Parathyroid adenoma (tissue), 2 donors: ENCODE measurements around the gene HIGD1A.

ENCODE experiments used
- H2AFZ ChIP-seq: fragments of 300-600 bp; sonication (generic); one replicate; pipeline ENCODE4 v1.7.0; 2017; ENCODE audit warnings: antibody characterized with exemption, mild to moderate bottlenecking
- H3K27ac ChIP-seq: fragments of 300-600 bp; sonication (generic); one replicate; pipeline ENCODE4 v1.7.0; 2017
- H3K27me3 ChIP-seq: fragments of 300-600 bp; sonication (generic); one replicate; pipeline ENCODE4 v1.7.0; 2017; ENCODE audit warnings: low read length; ENCODE audit not compliant: control insufficient read depth, insufficient read depth
- H3K36me3 ChIP-seq: fragments of 300-600 bp; sonication (generic); one replicate; pipeline ENCODE4 v1.7.0; 2017; ENCODE audit warnings: low read length; ENCODE audit not compliant: control insufficient read depth, insufficient read depth
- H3K4me1 ChIP-seq: fragments of 300-600 bp; sonication (generic); one replicate; pipeline ENCODE4 v1.7.0; 2017; ENCODE audit warnings: control low read depth
- H3K4me2 ChIP-seq: fragments of 300-600 bp; sonication (generic); one replicate; pipeline ENCODE4 v1.7.0; 2017; ENCODE audit warnings: low read length
- H3K4me3 ChIP-seq: fragments of 300-600 bp; sonication (generic); one replicate; pipeline ENCODE4 v1.7.0; 2017; ENCODE audit warnings: low read depth, low read length
- H3K79me2 ChIP-seq: fragments of 300-600 bp; sonication (generic); one replicate; pipeline ENCODE4 v1.7.0; 2017; ENCODE audit warnings: control low read depth
- H3K9ac ChIP-seq: fragments of 300-600 bp; sonication (generic); one replicate; pipeline ENCODE4 v1.7.0; 2017; ENCODE audit warnings: mild to moderate bottlenecking
- H3K9me3 ChIP-seq: fragments of 300-600 bp; sonication (generic); one replicate; pipeline ENCODE4 v1.7.0; 2017; ENCODE audit warnings: low read length; ENCODE audit not compliant: control insufficient read depth
- CTCF ChIP-seq: fragments of 300-600 bp; sonication (generic); IDR thresholded peaks from one replicate; pipeline ENCODE4 v1.7.0; 2017; ENCODE audit warnings: antibody characterized with exemption, mild to moderate bottlenecking
- donor health status: primary hyperparathyroidism.

The HIGD1A gene

GRCh38 chr3:42851228-42851834, 47.0 kb upstream of the HIGD1A start:
- H3K9ac ChIP-seq: no peak overlapping the region
- H2AFZ ChIP-seq: no peak overlapping the region
- no peaks in the 10 kb centered on the region for H3K27me3 ChIP-seq
- H3K4me1 ChIP-seq: no peaks in the 10 kb centered on the region
- no peak overlapping the region for H3K27ac ChIP-seq
- H3K79me2 ChIP-seq: no peaks in the 10 kb centered on the region
- H3K9me3 ChIP-seq: no peaks in the 10 kb centered on the region
- no peak overlapping the region for H3K4me2 ChIP-seq
- TF ChIP-seq CTCF: no peak
- H3K4me3 ChIP-seq: no peak overlapping the region
- H3K36me3 ChIP-seq: no peaks in the 10 kb centered on the region

- Histone ChIP-seq H2AFZ (no peak overlapping the region), H3K9ac (no peak overlapping the region), H3K27ac (no peak overlapping the region), H3K4me2 (no peak overlapping the region), H3K4me1 (no peaks in the 10 kb centered on the region), H3K36me3 (no peaks in the 10 kb centered on the region), H3K9me3 (no peaks in the 10 kb centered on the region), H3K4me3 (no peak overlapping the region), H3K79me2 (no peaks in the 10 kb centered on the region), H3K27me3 (no peaks in the 10 kb centered on the region)
- TF ChIP-seq CTCF: no peak
Observed at GRCh38 chr3:42850263-42850662, 46.0 kb upstream of the HIGD1A start.

DNA sequence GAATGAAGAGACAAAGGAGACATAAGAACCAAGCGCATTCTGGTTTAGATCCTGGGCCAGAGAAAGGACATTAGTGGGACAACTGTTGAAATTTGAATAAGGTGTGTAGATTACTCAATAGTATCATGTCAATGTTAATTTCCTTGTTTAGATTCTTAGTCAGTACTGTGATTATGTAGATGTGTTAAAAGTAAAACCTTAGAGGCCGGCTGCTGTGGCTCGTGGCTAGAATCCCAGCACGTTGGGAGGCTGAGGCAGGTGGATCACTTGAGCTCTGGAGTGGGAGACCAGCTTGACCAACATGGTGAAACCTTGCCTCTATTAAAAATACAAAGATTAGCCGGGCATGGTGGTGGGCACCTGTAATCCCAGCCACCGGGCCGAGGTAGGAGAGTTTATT, 44.7 kb upstream of the HIGD1A start:
- Histone ChIP-seq H3K4me1 (no peaks in the 10 kb centered on the region), H3K27me3 (no peaks in the 10 kb centered on the region), H3K27ac (no peak overlapping the region)

DNA sequence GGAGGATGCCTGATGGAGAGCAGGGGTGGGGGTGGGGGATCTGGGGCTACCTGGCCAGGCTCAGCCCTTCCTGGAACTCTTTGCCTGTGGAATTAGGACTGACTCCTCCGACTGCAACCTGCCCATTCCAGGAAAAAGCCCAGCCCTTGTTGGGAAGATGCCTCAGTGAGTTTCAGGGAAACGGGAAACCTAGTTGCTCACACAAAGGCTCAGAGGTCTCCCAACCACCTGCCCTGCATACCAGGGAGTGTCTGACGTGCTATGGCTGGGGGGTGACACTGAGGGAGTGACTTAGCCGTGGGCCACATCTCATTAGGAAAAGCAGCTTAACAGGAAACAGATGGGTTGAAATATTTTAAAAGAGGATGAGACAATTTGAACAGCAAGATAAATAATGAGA, 43.4 kb upstream of the HIGD1A start:
- Histone ChIP-seq H3K36me3 (no peaks in the 10 kb centered on the region), H3K9ac (no peak overlapping the region), H3K4me3 (no peak overlapping the region), H3K27me3 (no peaks in the 10 kb centered on the region), H2AFZ (no peak overlapping the region), H3K9me3 (no peaks in the 10 kb centered on the region), H3K4me1 (no peaks in the 10 kb centered on the region), H3K27ac (no peak overlapping the region), H3K79me2 (no peaks in the 10 kb centered on the region), H3K4me2 (no peak overlapping the region)
- TF ChIP-seq CTCF: no peak

More for the DNA sequence above, 44.7 kb upstream of the HIGD1A start:
- TF ChIP-seq CTCF: no peak
- Histone ChIP-seq H3K4me2 (no peak overlapping the region), H3K36me3 (no peaks in the 10 kb centered on the region), H3K9ac (no peak overlapping the region), H3K79me2 (no peaks in the 10 kb centered on the region), H3K9me3 (no peaks in the 10 kb centered on the region), H2AFZ (no peak overlapping the region), H3K4me3 (no peak overlapping the region)
